Activated CD4-positive, alpha-beta T cell treated with anti-CD3 and anti-CD28 coated beads for 36 hours (primary cell): ENCODE results near the gene SORCS2. TPM values are rescaled to one million over a fixed set of nuclear protein-coding genes. Genes with fewer than 3 reads are reported as not detected.
A peak's percentile ranks its signal among the peaks of the same experiment; 100 is the strongest.

Source experiments
- ATAC-seq: fragments of 200-7000 bp; cut with Tn5 transposase; one replicate; pipeline ENCODE4 v1.10.0; 2021; ENCODE audit warnings: mild to moderate bottlenecking, moderate library complexity
- CTCF ChIA-PET: fragments of 350-600 bp; sonication (Branson Sonifier 250); formaldehyde crosslinking; loops from one replicate; lab custom pipeline; 2021; ENCODE audit warnings: antibody characterized with exemption; lab: Charles Lee
- POLR2A ChIA-PET: fragments of 350-600 bp; sonication (Branson Sonifier 250); formaldehyde crosslinking; loops from one replicate; lab custom pipeline; 2021; ENCODE audit warnings: antibody characterized with exemption, inconsistent platforms; lab: Charles Lee
- DNase-seq: peaks from one replicate; pipeline ENCODE4 v3.0.0-alpha.2; 2020
- H3K27ac Mint-ChIP-seq: one replicate; pipeline ENCODE4 v1.8.0; 2021; ENCODE audit warnings: mixed read lengths
- H3K27me3 Mint-ChIP-seq: one replicate; pipeline ENCODE4 v1.8.0; 2021; ENCODE audit warnings: mixed read lengths
- H3K36me3 Mint-ChIP-seq: one replicate; pipeline ENCODE4 v1.8.0; 2021; ENCODE audit warnings: low read depth, mixed read lengths
- H3K4me1 Mint-ChIP-seq: one replicate; pipeline ENCODE4 v1.8.0; 2021; ENCODE audit warnings: mixed read lengths
- H3K4me3 Mint-ChIP-seq: one replicate; pipeline ENCODE4 v1.8.0; 2021; ENCODE audit warnings: mild to moderate bottlenecking, moderate library complexity, mixed read lengths
- H3K9me3 Mint-ChIP-seq: one replicate; pipeline ENCODE4 v1.8.0; 2021; ENCODE audit warnings: low read depth, mixed read lengths
- intact Hi-C, 2 experiments: fragments of 100-400 bp; cut with DNase I in 1 of 2; cut with micrococcal nuclease in 1 of 2; formaldehyde crosslinking; loops; one replicate each; pipeline versions ENCODE4 v1.14.2 to v1.15.1; 2022 to 2024; cut with DNase I, micrococcal nuclease
- total RNA-seq, 2 experiments: library from RNA; stranded (reverse); gene quantifications; one replicate each; pipeline ENCODE4 v1.2.3, GENCODE V29; 2021

Gene SORCS2
- total RNA-seq, 2 experiments from 2014 or later: 0.04 TPM; not detected in 1

GRCh38 chr4:7662507-7662846 is 470.1 kb downstream of the SORCS2 start:
- Mint-ChIP-seq H3K4me1 (no peaks in the 10 kb centered on the region), H3K4me3 (no peak overlapping the region), H3K36me3 (no peaks in the 10 kb centered on the region), H3K27ac (no peak overlapping the region), H3K9me3 (no peaks in the 10 kb centered on the region), H3K27me3 (no peaks in the 10 kb centered on the region)
- intact Hi-C loops: no loop called here
- ATAC-seq (no peak), DNase-seq (no peak)
- CTCF ChIA-PET: no interaction called here
- POLR2A ChIA-PET: no interaction called here

- H3K36me3 Mint-ChIP-seq: no peaks in the 10 kb centered on the region
- H3K27me3 Mint-ChIP-seq: no peaks in the 10 kb centered on the region
- no peaks in the 10 kb centered on the region for H3K9me3 Mint-ChIP-seq
- H3K4me3 Mint-ChIP-seq: no peak overlapping the region
- ChIA-PET CTCF (no interaction called here), POLR2A (no interaction called here)
- ATAC-seq (peak; percentile 77), DNase-seq (peak; percentile 34)
- intact Hi-C loops: no loop called here
- no peak overlapping the region for H3K27ac Mint-ChIP-seq
- no peaks in the 10 kb centered on the region for H3K4me1 Mint-ChIP-seq
Observed at GRCh38 chr4:7663075-7663541, 470.8 kb downstream of the SORCS2 start.

GRCh38 chr4:7664106-7664505 is 471.8 kb downstream of the SORCS2 start:
- Mint-ChIP-seq H3K27me3 (no peaks in the 10 kb centered on the region), H3K27ac (no peak overlapping the region), H3K4me1 (no peaks in the 10 kb centered on the region), H3K36me3 (no peaks in the 10 kb centered on the region), H3K9me3 (no peaks in the 10 kb centered on the region), H3K4me3 (no peak overlapping the region)
- POLR2A ChIA-PET: no interaction called here
- CTCF ChIA-PET: no interaction called here
- ATAC-seq (no peak), DNase-seq (no peak)
- intact Hi-C loops: no loop called here

- no peaks in the 10 kb centered on the region for H3K4me1 Mint-ChIP-seq
- H3K36me3 Mint-ChIP-seq: no peaks in the 10 kb centered on the region
- no peaks in the 10 kb centered on the region for H3K27me3 Mint-ChIP-seq
- intact Hi-C loops: no loop called here
- no peak for ATAC-seq
- ChIA-PET CTCF (no interaction called here), POLR2A (no interaction called here)
- no peak overlapping the region for H3K4me3 Mint-ChIP-seq
- no peak for DNase-seq
- no peak overlapping the region for H3K27ac Mint-ChIP-seq
- H3K9me3 Mint-ChIP-seq: no peaks in the 10 kb centered on the region
Observed at GRCh38 chr4:7665321-7665720, 473.0 kb downstream of the SORCS2 start.

DNA sequence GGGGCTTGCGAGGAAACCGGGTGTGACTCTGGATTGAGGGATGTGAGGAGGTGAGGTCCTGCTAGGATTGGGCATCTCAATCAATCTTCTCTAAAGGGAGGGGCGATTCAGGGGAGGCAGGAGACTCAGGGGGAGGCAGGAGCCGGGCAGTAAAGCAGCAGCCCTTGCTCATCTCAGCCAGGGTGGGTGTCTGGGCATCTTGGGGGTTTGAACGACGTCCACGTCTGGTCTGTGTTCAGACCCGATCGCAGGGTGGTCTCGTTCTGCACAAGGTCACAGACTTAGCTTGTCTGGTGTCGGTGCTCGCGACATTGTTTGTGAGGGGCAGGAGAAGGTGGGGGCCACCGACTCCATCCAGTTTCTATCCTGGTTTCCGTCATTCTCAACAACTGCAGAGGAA is 473.7 kb downstream of the SORCS2 start:
- H3K4me1 Mint-ChIP-seq: no peaks in the 10 kb centered on the region
- H3K27ac Mint-ChIP-seq: no peak overlapping the region

DNA sequence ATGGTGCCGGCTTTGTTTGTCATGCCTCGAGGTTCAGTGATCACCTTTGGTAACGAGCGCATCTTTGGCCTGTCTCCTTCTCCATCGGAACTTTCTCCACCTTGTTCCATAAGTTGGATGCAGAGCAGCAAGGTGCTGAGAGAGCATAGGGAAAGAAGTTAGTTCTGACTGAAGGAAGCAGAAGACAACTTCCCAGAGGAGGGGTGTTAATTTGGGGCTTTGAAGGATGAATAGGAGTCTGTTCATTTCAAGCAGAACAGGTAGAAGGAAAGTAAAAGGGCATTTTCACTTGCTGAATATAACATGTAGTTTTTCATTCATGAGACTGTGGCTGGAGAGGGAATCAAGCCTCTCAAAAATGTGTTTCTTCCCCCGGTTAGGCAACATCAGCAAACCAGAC is 474.4 kb downstream of the SORCS2 start:
- CTCF ChIA-PET: no interaction called here

More for the DNA sequence above, 473.7 kb downstream of the SORCS2 start:
- no peak for DNase-seq
- intact Hi-C loops: no loop called here
- Mint-ChIP-seq H3K27me3 (no peaks in the 10 kb centered on the region), H3K36me3 (no peaks in the 10 kb centered on the region), H3K9me3 (peaks cover 3% of the 10 kb centered on the region), H3K4me3 (no peak overlapping the region)
- CTCF ChIA-PET: no interaction called here
- POLR2A ChIA-PET: no interaction called here
- no peak for ATAC-seq

GRCh38 chr4:7668271-7668670 is 475.9 kb downstream of the SORCS2 start:
- intact Hi-C loops: no loop called here
- POLR2A ChIA-PET: no interaction called here
- CTCF ChIA-PET: no interaction called here
- Mint-ChIP-seq H3K27ac (no peak overlapping the region), H3K9me3 (peaks cover 9% of the 10 kb centered on the region), H3K4me1 (no peaks in the 10 kb centered on the region), H3K27me3 (peaks cover 5% of the 10 kb centered on the region), H3K4me3 (no peak overlapping the region), H3K36me3 (no peaks in the 10 kb centered on the region)
- DNase-seq (no peak), ATAC-seq (no peak)

More for the DNA sequence above, 474.4 kb downstream of the SORCS2 start:
- peaks cover 4% of the 10 kb centered on the region for H3K27me3 Mint-ChIP-seq
- DNase-seq (no peak), ATAC-seq (no peak)
- POLR2A ChIA-PET: no interaction called here
- H3K27ac Mint-ChIP-seq: no peak overlapping the region
- H3K9me3 Mint-ChIP-seq: peaks cover 9% of the 10 kb centered on the region
- no peaks in the 10 kb centered on the region for H3K4me1 Mint-ChIP-seq
- no peak overlapping the region for H3K4me3 Mint-ChIP-seq
- no peaks in the 10 kb centered on the region for H3K36me3 Mint-ChIP-seq
- intact Hi-C loops: no loop called here

DNA sequence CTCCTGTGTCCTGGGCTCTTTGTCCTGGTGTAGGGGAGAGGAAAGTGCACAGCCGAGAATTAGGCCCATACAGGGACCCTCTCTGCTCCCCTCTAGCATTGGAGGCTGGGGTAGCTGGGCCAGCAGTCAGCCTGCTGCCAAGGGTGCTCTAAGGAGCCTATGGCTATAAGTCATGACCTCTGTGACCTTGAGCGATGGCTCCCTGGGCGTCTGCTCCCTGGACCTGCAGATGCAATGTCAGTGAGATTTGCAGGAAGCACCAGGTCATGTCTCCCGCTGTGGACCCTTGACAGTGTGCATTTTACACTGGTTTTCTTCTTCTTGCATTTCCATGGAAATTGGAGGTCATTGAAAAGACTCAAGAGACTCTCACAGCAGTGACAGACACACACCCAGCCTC is 476.5 kb downstream of the SORCS2 start:
- intact Hi-C loops: no loop called here
- H3K27ac Mint-ChIP-seq: no peak overlapping the region
- no peaks in the 10 kb centered on the region for H3K36me3 Mint-ChIP-seq
- ATAC-seq (no peak), DNase-seq (no peak)
- H3K4me3 Mint-ChIP-seq: no peak overlapping the region
- POLR2A ChIA-PET: no interaction called here
- H3K27me3 Mint-ChIP-seq: peaks cover 6% of the 10 kb centered on the region
- no peaks in the 10 kb centered on the region for H3K4me1 Mint-ChIP-seq
- CTCF ChIA-PET: no interaction called here
- peaks cover 9% of the 10 kb centered on the region for H3K9me3 Mint-ChIP-seq

- H3K4me1 Mint-ChIP-seq: no peaks in the 10 kb centered on the region
- H3K4me3 Mint-ChIP-seq: no peak overlapping the region
- peaks cover 6% of the 10 kb centered on the region for H3K27me3 Mint-ChIP-seq
- POLR2A ChIA-PET: no interaction called here
- no peak overlapping the region for H3K27ac Mint-ChIP-seq
- CTCF ChIA-PET: interaction anchor here (0.7 kb wide), 1 partner anchor 468 kb away, joined by 4 read pairs; no protein-coding TSS in a partner anchor
- ATAC-seq: no peak
- no peak for DNase-seq
- intact Hi-C loops: no loop called here
- H3K9me3 Mint-ChIP-seq: peaks cover 9% of the 10 kb centered on the region
- H3K36me3 Mint-ChIP-seq: no peaks in the 10 kb centered on the region
Observed at GRCh38 chr4:7672601-7673000, 480.3 kb downstream of the SORCS2 start.

DNA sequence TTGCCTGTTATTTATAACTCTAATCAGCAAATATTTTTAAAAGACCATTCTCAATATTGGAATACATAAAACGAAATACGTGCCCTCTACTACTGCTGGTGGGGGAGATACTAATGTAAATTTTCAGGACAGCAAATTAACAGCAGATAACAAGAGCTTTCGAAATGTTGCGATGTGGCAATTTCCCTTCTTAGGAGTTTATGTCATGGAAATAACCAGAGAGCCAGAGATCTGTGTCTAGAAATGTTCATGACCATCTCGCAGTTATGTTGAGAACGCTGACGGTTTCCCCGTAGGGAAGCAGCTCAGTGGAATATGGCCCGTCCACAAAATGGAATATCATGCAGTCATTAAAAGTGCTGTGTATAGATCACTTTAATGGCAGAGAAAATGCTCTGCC is 480.8 kb downstream of the SORCS2 start:
- peaks cover 6% of the 10 kb centered on the region for H3K27me3 Mint-ChIP-seq
- no peak overlapping the region for H3K27ac Mint-ChIP-seq
- no peak overlapping the region for H3K4me3 Mint-ChIP-seq
- DNase-seq (no peak), ATAC-seq (no peak)
- peaks cover 9% of the 10 kb centered on the region for H3K9me3 Mint-ChIP-seq
- H3K36me3 Mint-ChIP-seq: no peaks in the 10 kb centered on the region
- intact Hi-C loops: no loop called here
- POLR2A ChIA-PET: no interaction called here
- CTCF ChIA-PET: no interaction called here
- no peaks in the 10 kb centered on the region for H3K4me1 Mint-ChIP-seq

DNA sequence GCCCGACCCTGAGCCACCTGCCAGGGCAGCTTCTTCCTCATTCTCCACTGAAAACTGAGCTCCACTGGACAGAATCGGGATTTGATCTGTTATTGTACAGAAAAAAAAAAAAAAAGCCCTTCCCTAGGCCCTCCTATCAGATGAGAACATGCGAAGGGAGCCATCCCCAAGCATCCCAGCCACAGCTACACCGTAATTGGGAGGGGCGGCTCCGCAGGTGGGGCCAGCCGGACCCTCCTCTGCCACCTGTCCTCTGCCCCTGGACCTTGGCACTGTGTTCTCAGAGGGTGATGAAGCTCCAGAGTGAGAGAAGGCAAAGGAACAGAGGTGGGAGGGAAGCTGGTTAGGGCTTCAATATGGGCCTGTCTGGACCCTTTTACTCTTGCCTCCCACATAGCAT is 482.4 kb downstream of the SORCS2 start:
- DNase-seq: no peak
- peaks cover 9% of the 10 kb centered on the region for H3K9me3 Mint-ChIP-seq
- CTCF ChIA-PET: no interaction called here

DNA sequence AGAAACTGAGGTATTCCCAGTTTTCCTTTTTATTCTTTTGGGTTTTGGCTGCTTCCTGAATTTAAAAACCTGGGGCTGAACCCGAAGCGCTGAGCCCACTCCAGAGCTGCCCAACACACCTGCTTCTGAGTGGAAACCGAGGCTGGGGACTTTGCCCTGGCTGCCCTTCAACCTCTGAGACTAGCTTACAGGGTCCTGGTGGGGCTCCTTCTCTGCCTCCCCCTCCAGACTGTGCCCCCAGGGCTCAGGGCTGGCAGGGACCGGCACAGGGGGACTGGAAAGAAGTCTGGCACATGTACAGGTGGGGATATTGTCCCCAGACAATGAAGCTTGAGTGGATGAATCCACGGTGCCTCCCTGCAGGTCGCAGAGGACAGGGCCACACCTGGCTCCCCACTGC is 482.8 kb downstream of the SORCS2 start:
- Mint-ChIP-seq H3K9me3 (peaks cover 9% of the 10 kb centered on the region), H3K36me3 (no peaks in the 10 kb centered on the region), H3K27me3 (peaks cover 6% of the 10 kb centered on the region), H3K4me3 (no peak overlapping the region), H3K27ac (no peak overlapping the region), H3K4me1 (no peaks in the 10 kb centered on the region)
- ChIA-PET CTCF (no interaction called here), POLR2A (no interaction called here)
- intact Hi-C loops: no loop called here
- ATAC-seq: no peak
- no peak for DNase-seq

More for the DNA sequence above, 482.4 kb downstream of the SORCS2 start:
- H3K27ac Mint-ChIP-seq: no peak overlapping the region
- H3K4me1 Mint-ChIP-seq: no peaks in the 10 kb centered on the region
- H3K4me3 Mint-ChIP-seq: no peak overlapping the region
- POLR2A ChIA-PET: no interaction called here
- H3K36me3 Mint-ChIP-seq: no peaks in the 10 kb centered on the region
- ATAC-seq: no peak
- intact Hi-C loops: no loop called here
- peaks cover 6% of the 10 kb centered on the region for H3K27me3 Mint-ChIP-seq
